IMR-90 (cell line): ENCODE results near the gene TRMT11. TPM values are rescaled to one million over a fixed set of nuclear protein-coding genes. Genes with fewer than 3 reads are reported as not detected.

Experiments
- ATAC-seq: fragments of 200-7000 bp; cut with Tn5 transposase; 2 replicates; pipeline ENCODE4 v1.9.1; 2020; ENCODE audit warnings: low read depth, mild to moderate bottlenecking, moderate library complexity
- BruUV-seq: library from RNA; stranded (reverse); fragments of 400-500 nt; replicated peaks from 2 replicates; lab custom pipeline; 2021; lab: Mats Ljungman, UMichigan
- CTCF ChIA-PET: fragments of 300-600 bp; formaldehyde crosslinking; extraction: SDS; loops from one replicate; lab custom pipeline; 2021; ENCODE audit warnings: antibody characterized with exemption; lab: Yijun Ruan, JAX
- POLR2A ChIA-PET: fragments of 300-600 bp; sonication (Branson Sonifier 250); formaldehyde crosslinking; loops from one replicate; lab custom pipeline; 2022; ENCODE audit warnings: antibody characterized with exemption; ENCODE audit not compliant: unreplicated experiment; lab: Charles Lee
- DNase-seq: peaks from one replicate; pipeline ENCODE4 v3.0.0; 2013
- H2AFZ ChIP-seq: replicated peaks from 2 replicates; pipeline ENCODE3; 2013; ENCODE audit warnings: low read length, mild to moderate bottlenecking; ENCODE audit not compliant: poor library complexity
- H2AK5ac ChIP-seq: 2 replicates; pipeline ENCODE4 v1.6.1; 2013; ENCODE audit warnings: low read depth, low read length, inconsistent platforms
- H2AK9ac ChIP-seq: replicated peaks from 2 replicates; pipeline ENCODE3; 2013; ENCODE audit warnings: mild to moderate bottlenecking, low read depth, low read length, moderate library complexity; ENCODE audit not compliant: poor library complexity
- H2BK120ac ChIP-seq: 2 replicates; pipeline ENCODE4 v1.6.1; 2013; ENCODE audit warnings: low read depth, low read length, inconsistent platforms
- H2BK15ac ChIP-seq: 3 replicates; pipeline ENCODE4 v1.6.1; 2013; ENCODE audit warnings: low read depth, low read length, inconsistent platforms
- H2BK20ac ChIP-seq: 2 replicates; pipeline ENCODE4 v1.6.1; 2013; ENCODE audit warnings: low read depth, mild to moderate bottlenecking, inconsistent platforms, low read length, moderate library complexity
- H2BK5ac ChIP-seq: 2 replicates; pipeline ENCODE4 v1.6.1; 2013; ENCODE audit warnings: mild to moderate bottlenecking, low read depth, low read length, inconsistent platforms; ENCODE audit not compliant: poor library complexity, severe bottlenecking
- H3K14ac ChIP-seq: replicated peaks from 2 replicates; pipeline ENCODE4 v1.6.1; 2013; ENCODE audit warnings: low read depth, low read length, inconsistent platforms
- H3K18ac ChIP-seq: 2 replicates; pipeline ENCODE4 v1.6.1; 2013; ENCODE audit warnings: low read depth, low read length, control low read depth
- H3K23ac ChIP-seq: 2 replicates; pipeline ENCODE4 v1.6.1; 2013; ENCODE audit warnings: low read depth, low read length, inconsistent platforms
- H3K27ac ChIP-seq: 2 replicates; pipeline ENCODE4 v1.5.1; 2013; ENCODE audit warnings: mild to moderate bottlenecking, control low read depth, low read length; ENCODE audit not compliant: insufficient read depth
- H3K27me3 ChIP-seq: 2 replicates; pipeline ENCODE4 v1.6.1; 2013; ENCODE audit warnings: low read length; ENCODE audit not compliant: control insufficient read depth, insufficient read depth
- H3K36me3 ChIP-seq: 2 replicates; pipeline ENCODE4 v1.6.1; 2013; ENCODE audit warnings: low read length, mixed read lengths; ENCODE audit not compliant: control insufficient read depth, insufficient read depth
- H3K4ac ChIP-seq: 2 replicates; pipeline ENCODE4 v1.6.1; 2013; ENCODE audit warnings: low read depth, low read length, inconsistent platforms
- H3K4me1 ChIP-seq: 2 replicates; pipeline ENCODE4 v1.6.1; 2013; ENCODE audit warnings: low read length, mixed read lengths; ENCODE audit not compliant: control insufficient read depth, insufficient read depth
- H3K4me2 ChIP-seq: 2 replicates; pipeline ENCODE4 v1.6.1; 2013; ENCODE audit warnings: low read depth, mild to moderate bottlenecking, control low read depth, low read length, moderate library complexity
- H3K4me3 ChIP-seq: 2 replicates; pipeline ENCODE4 v1.5.1; 2013; ENCODE audit warnings: low read depth, mild to moderate bottlenecking, control low read depth, low read length, moderate library complexity; ENCODE audit not compliant: insufficient read depth
- H3K56ac ChIP-seq: 2 replicates; pipeline ENCODE4 v1.6.1; 2013; ENCODE audit warnings: low read length, inconsistent platforms; ENCODE audit not compliant: insufficient read depth; ENCODE audit errors: extremely low read depth
- H3K79me1 ChIP-seq, 2 experiments: 2 replicates each; pipeline ENCODE4 v1.6.1; 2013; ENCODE audit warnings: low read length in 2 of 2, inconsistent platforms in 1 of 2, low read depth in 1 of 2
- H3K9ac ChIP-seq: 2 replicates; pipeline ENCODE4 v1.6.1; 2013; ENCODE audit warnings: low read depth, low read length, control low read depth
- H3K9me1 ChIP-seq: 2 replicates; pipeline ENCODE4 v1.6.1; 2013; ENCODE audit warnings: low read length, inconsistent platforms; ENCODE audit not compliant: insufficient read depth
- H3K9me3 ChIP-seq: 2 replicates; pipeline ENCODE4 v1.6.1; 2013; ENCODE audit warnings: low read length; ENCODE audit not compliant: control insufficient read depth, insufficient read depth
- H4K20me1 ChIP-seq: 2 replicates; pipeline ENCODE4 v1.6.1; 2013; ENCODE audit warnings: low read length, inconsistent platforms; ENCODE audit not compliant: insufficient read depth
- H4K5ac ChIP-seq: 2 replicates; pipeline ENCODE4 v1.6.1; 2013; ENCODE audit warnings: mild to moderate bottlenecking, low read depth, low read length, control low read depth
- H4K8ac ChIP-seq, 2 experiments: 2 replicates each; pipeline ENCODE4 v1.6.1; 2013; ENCODE audit warnings: low read depth in 2 of 2, low read length in 2 of 2, control low read depth in 1 of 2, inconsistent platforms in 1 of 2
- H4K91ac ChIP-seq: 2 replicates; pipeline ENCODE4 v1.6.1; 2013; ENCODE audit warnings: low read depth, low read length, inconsistent platforms; ENCODE audit not compliant: insufficient read depth
- BHLHE40 ChIP-seq: fragments of 150-350 bp; IDR thresholded peaks from 2 replicates; pipeline ENCODE4 v1.6.1; 2016; ENCODE audit warnings: mild to moderate bottlenecking, low read depth, low read length
- CEBPB ChIP-seq: IDR thresholded peaks from 2 replicates; pipeline ENCODE4 v1.6.1; 2012; ENCODE audit warnings: low read depth, low read length, improper control_type of control experiment
- CHD1 ChIP-seq: IDR thresholded peaks from 2 replicates; pipeline ENCODE4 v1.6.1; 2012; ENCODE audit warnings: low read depth, low read length, improper control_type of control experiment
- CTCF ChIP-seq: conservative IDR thresholded peaks from 2 replicates; pipeline ENCODE4 v1.5.1; 2012; ENCODE audit warnings: mild to moderate bottlenecking, low read depth, low read length, improper control_type of control experiment
- FOS ChIP-seq: fragments of 150-350 bp; IDR thresholded peaks from 2 replicates; pipeline ENCODE4 v1.6.1; 2016; ENCODE audit warnings: low read depth, low read length
- MAFK ChIP-seq: IDR thresholded peaks from 2 replicates; pipeline ENCODE4 v1.6.1; 2012; ENCODE audit warnings: low read depth, low read length, improper control_type of control experiment
- MAZ ChIP-seq: IDR thresholded peaks from 2 replicates; pipeline ENCODE4 v1.6.1; 2012; ENCODE audit warnings: low read depth, mild to moderate bottlenecking, low read length, improper control_type of control experiment, moderate library complexity, borderline replicate concordance
- NFE2L2 ChIP-seq: fragments of 150-350 bp; IDR thresholded peaks from 2 replicates; pipeline ENCODE4 v1.6.1; 2016; ENCODE audit warnings: low read depth, mild to moderate bottlenecking, low read length
- POLR2A ChIP-seq: IDR thresholded peaks from 2 replicates; pipeline ENCODE4 v1.6.1; 2012; ENCODE audit warnings: mild to moderate bottlenecking, low read depth, low read length
- RAD21 ChIP-seq: IDR thresholded peaks from 2 replicates; pipeline ENCODE4 v1.6.1; 2012; ENCODE audit warnings: low read length, improper control_type of control experiment
- RCOR1 ChIP-seq: IDR thresholded peaks from 2 replicates; pipeline ENCODE4 v1.6.1; 2012; ENCODE audit warnings: mild to moderate bottlenecking, low read length, improper control_type of control experiment; ENCODE audit not compliant: insufficient replicate concordance
- RFX5 ChIP-seq: IDR thresholded peaks from 2 replicates; pipeline ENCODE4 v1.8.0; 2012; ENCODE audit warnings: low read depth, mild to moderate bottlenecking, low read length, moderate library complexity
- SMC3 ChIP-seq: fragments of 150-350 bp; IDR thresholded peaks from 2 replicates; pipeline ENCODE4 v1.6.1; 2016; ENCODE audit warnings: low read depth, mild to moderate bottlenecking, antibody characterized with exemption, low read length, moderate library complexity
- WGBS, 2 experiments: methylation state at CpG; one replicate each; pipeline versions ENCODE4 v1.1.5 to v1.1.7; 2013; ENCODE audit warnings: missing lambda C conversion rate in 2 of 2; ENCODE audit not compliant: insufficient read length in 1 of 2; ENCODE audit errors: extremely low coverage in 2 of 2; 5-methylcytosine and 5-hydroxymethylcytosine counted together
- dilution Hi-C: fragments of 300-500 bp; cut with HindIII; formaldehyde crosslinking; loops from one replicate; pipeline ENCODE4 v1.14.3; 2018; ENCODE audit warnings: low sequenced_read_pairs; ENCODE audit not compliant: unreplicated experiment
- in situ Hi-C: fragments of 300-500 bp; cut with MboI; formaldehyde crosslinking; loops from 3 replicates; pipeline ENCODE4 v1.14.3; 2019; ENCODE audit warnings: low sequenced_read_pairs, inconsistent platforms, mixed read lengths
- intact Hi-C: fragments of 100-400 bp; cut with micrococcal nuclease; formaldehyde crosslinking; loops from 2 replicates; pipeline ENCODE4 v1.10.0; 2022
- polyA plus RNA-seq, 3 experiments: library from polyadenylated mRNA; depleted of rRNA; stranded (reverse); fragments of >200 nt; gene quantifications; 2 replicates each; pipeline ENCODE4 v1.2.3, GENCODE V29; 2012; ENCODE audit warnings: low replicate concordance in 1 of 3
- total RNA-seq: library from RNA; depleted of rRNA; stranded (reverse); fragments of >200 nt; gene quantifications from 2 replicates; pipeline ENCODE4 v1.2.3, GENCODE V29; 2012
- TF ChIP-seq, protein P1 (sequence below): fragments of 150-350 bp; IDR thresholded peaks from 2 replicates; pipeline ENCODE4 v1.6.1; 2016; ENCODE audit warnings: low read depth, mild to moderate bottlenecking, low read length, moderate library complexity, borderline replicate concordance

The TRMT11 gene
- total and polyA plus RNA-seq, 2 of the 4 experiments (the other 2 are of a cell fraction): 14.3 to 19.0 TPM

DNA sequence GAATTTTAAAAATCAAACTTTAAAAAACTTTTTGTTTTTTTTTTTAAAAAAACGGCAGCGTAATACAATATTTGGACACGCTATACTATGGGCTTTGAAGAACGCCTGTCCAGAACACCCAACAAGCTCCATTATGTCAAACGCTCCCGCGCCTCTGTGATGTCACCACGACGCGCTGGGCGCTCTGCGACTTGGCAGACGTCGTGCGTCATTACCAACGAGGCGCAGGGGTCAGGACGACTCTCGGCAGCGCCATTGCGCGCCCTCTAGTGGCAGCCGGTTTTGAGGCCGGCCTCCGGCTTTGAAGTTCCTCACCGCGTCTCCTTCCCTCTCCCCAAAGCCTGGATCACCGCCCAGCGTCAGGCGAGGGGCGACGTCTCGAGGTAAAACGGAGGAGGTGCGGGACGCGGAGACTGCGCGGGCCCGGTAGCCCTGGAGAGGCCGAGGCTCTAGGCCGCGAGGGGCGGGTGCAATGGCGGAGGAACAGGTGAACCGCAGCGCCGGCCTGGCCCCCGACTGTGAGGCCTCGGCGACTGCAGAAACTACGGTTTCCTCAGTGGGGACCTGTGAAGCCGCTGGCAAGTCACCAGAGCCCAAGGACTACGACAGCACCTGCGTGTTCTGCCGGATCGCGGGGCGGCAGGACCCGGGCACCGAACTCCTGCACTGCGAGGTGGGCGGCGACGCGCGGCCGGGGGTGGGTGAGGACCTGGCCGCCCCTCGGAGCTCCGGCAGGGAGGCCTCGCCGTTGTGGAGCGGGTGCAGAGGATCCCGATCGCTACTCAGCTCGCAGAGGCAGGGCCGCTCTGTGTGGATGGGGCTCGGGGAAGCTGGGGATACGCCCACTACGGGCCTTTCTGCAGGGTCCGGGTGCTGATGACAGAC is 29.6 kb upstream of the TRMT11 start, which contains the start of gene HINT3:
Gene HINT3, plus strand, starts transcription at position 265 of the 885 bp plus-strand sequence. Its CDS starts 208 bp downstream, at position 473.
- peak within 1 kb of the TSS; percentile 62 for H3K27ac ChIP-seq
- ChIA-PET CTCF (interaction anchor here (0.6 to 4.0 kb wide), 23 partner anchors 8 to 644 kb away, joined by 3 to 45 read pairs (median 4); partner anchors contain the start of gene NCOA7), POLR2A (interaction anchor here (0.5 to 1.1 kb wide), 5 partner anchors 12 to 176 kb away, joined by 3 to 5 read pairs (median 4); partner anchors contain the start of gene NCOA7)
- H4K20me1 ChIP-seq: no peaks in the 10 kb centered on the region
- BruUV-seq: no TSS peak
- peak within 1 kb of the TSS; percentile 76 for H3K4ac ChIP-seq
- no peaks in the 10 kb centered on the region for H3K9me3 ChIP-seq
- peak within 1 kb of the TSS; percentile 83 for H3K14ac ChIP-seq
- intact Hi-C loops (loop anchor here (1.0 to 5.0 kb wide), 3 partner anchors 50 to 166 kb away; partner anchors contain the start of gene NCOA7), in situ Hi-C loops (loop anchor here (5.0 kb wide), 1 partner anchor 169 kb away; no protein-coding TSS in a partner anchor), dilution Hi-C loops (no loop called here)
- peak within 1 kb of the TSS; percentile 67 for H4K91ac ChIP-seq
- peak within 1 kb of the TSS; percentile 32 to 83 for H4K8ac ChIP-seq
- peak within 1 kb of the TSS; percentile 95 for H2AK9ac ChIP-seq
- H3K9me1 ChIP-seq: no peaks in the 10 kb centered on the region; the same call in 1 of the 2 replicates
- H3K27me3 ChIP-seq: no peaks in the 10 kb centered on the region
- H3K18ac ChIP-seq: peak within 1 kb of the TSS; percentile 56; the same call in 1 of the 2 replicates
- peak within 1 kb of the TSS; percentile 97 for H3K4me2 ChIP-seq
- no peaks in the 10 kb centered on the region for H3K36me3 ChIP-seq
- H3K23ac ChIP-seq: peak within 1 kb of the TSS; percentile 87
- peak within 1 kb of the TSS; percentile 63 for H2BK5ac ChIP-seq
- peak within 1 kb of the TSS; percentile 99 for H2AFZ ChIP-seq
- H2BK120ac ChIP-seq: peak within 1 kb of the TSS; percentile 70
- no peaks in the 10 kb centered on the region for H3K4me1 ChIP-seq
- 4% methylated on average over 28 of the region's 82 CpGs; no CpG with 5 or more reads in 1 of the 2 experiments for WGBS, 2 experiments
- H4K5ac ChIP-seq: peak within 1 kb of the TSS; percentile 66
- no peak within 1 kb of the TSS for H2BK15ac ChIP-seq
- peak within 1 kb of the TSS; percentile 72 for H3K4me3 ChIP-seq
- peak within 1 kb of the TSS; percentile 68 for H3K9ac ChIP-seq
- peaks cover 14 to 27% of the 10 kb centered on the region in 2 experiments for H3K79me1 ChIP-seq
- peak within 1 kb of the TSS; percentile 39; the same call in 1 of the 2 replicates for H3K56ac ChIP-seq
- DNase-seq (peak; percentile 98), ATAC-seq (peak; percentile 93)
- peak within 1 kb of the TSS; percentile 74; the same call in 1 of the 2 replicates for H2AK5ac ChIP-seq
- H2BK20ac ChIP-seq: no peak within 1 kb of the TSS
- TF ChIP-seq, protein P1, sequence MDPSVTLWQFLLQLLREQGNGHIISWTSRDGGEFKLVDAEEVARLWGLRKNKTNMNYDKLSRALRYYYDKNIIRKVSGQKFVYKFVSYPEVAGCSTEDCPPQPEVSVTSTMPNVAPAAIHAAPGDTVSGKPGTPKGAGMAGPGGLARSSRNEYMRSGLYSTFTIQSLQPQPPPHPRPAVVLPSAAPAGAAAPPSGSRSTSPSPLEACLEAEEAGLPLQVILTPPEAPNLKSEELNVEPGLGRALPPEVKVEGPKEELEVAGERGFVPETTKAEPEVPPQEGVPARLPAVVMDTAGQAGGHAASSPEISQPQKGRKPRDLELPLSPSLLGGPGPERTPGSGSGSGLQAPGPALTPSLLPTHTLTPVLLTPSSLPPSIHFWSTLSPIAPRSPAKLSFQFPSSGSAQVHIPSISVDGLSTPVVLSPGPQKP: no peak
- TF ChIP-seq SMC3 (peak; percentile 87), RAD21 (peak; percentile 88), CEBPB (peak; percentile 47; the same call in 1 of the 2 replicates), BHLHE40 (peak; percentile 16; the same call in 1 of the 2 replicates), FOS (peak; percentile 38; the same call in 1 of the 2 replicates), RFX5 (no peak), POLR2A (peak; percentile 29; the same call in 1 of the 2 replicates), CTCF (peak; percentile 97), MAZ (peak; percentile 78), MAFK (no peak), NFE2L2 (no peak), RCOR1 (peak; percentile 41), CHD1 (0 out of 2 replicates have a peak, but pooled peaks have one; percentile 40)
